ENCODE data around the gene TRAPPC4. TPM values are rescaled to one million over a fixed set of nuclear protein-coding genes. Genes with fewer than 3 reads are reported as not detected.
"Not testable (repeated sequence)": the region's sequence is repeated elsewhere in the genome, so short reads cannot be mapped to it uniquely, and the experiment has no call there.

The TRAPPC4 gene
- polyA plus RNA-seq (2013, experiment 1 of 4) = 77.4 TPM
- 91.1 TPM for polyA plus RNA-seq (2013, experiment 2 of 4)
- polyA plus RNA-seq (2013, experiment 3 of 4) = 69.2 TPM
- polyA plus RNA-seq (2013, experiment 4 of 4) = 75.3 TPM

GRCh38 chr11:119018074-119018938, at the start of gene TRAPPC4, which contains the start of gene RPS25:
TSS of gene TRAPPC4 (plus strand) at chr11:119018766. CDS start at chr11:119018796, 30 bp downstream.
TSS of gene RPS25 (minus strand) at chr11:119018343. CDS start at chr11:119018284, 59 bp downstream.
- WGBS, 2 experiments = 0% methylated on average over 63 of the region's 63 CpGs
- peaks cover 5% of the 10 kb centered on the region for H3K4me1 ChIP-seq (ENCODE audit: control insufficient read depth, insufficient read depth, low read length)
- H3K9me3 ChIP-seq (ENCODE audit: control insufficient read depth, low read length) = no peaks in the 10 kb centered on the region
- no peaks in the 10 kb centered on the region for H3K27me3 ChIP-seq (ENCODE audit: control insufficient read depth, insufficient read depth, low read length, poor library complexity, severe bottlenecking)
- H3K27ac ChIP-seq (ENCODE audit: insufficient read depth, low read depth, low read length, poor library complexity, severe bottlenecking) = peak within 1 kb of the TSS; percentile 86
- H3K4me3 ChIP-seq (ENCODE audit: insufficient read depth, low read depth, low read length) = peak within 1 kb of the TSS; percentile 92
- H3K36me3 ChIP-seq (ENCODE audit: control insufficient read depth, insufficient read depth, low read length) = peaks cover 35% of the 10 kb centered on the region

GRCh38 chr11:118969508-118969907, 49.1 kb upstream of the TRAPPC4 start:
- H3K36me3 ChIP-seq (ENCODE audit: control insufficient read depth, insufficient read depth, low read length); H3K4me1 ChIP-seq (ENCODE audit: control insufficient read depth, insufficient read depth, low read length); H3K4me3 ChIP-seq (ENCODE audit: insufficient read depth, low read depth, low read length); H3K27ac ChIP-seq (ENCODE audit: insufficient read depth, low read depth, low read length, poor library complexity, severe bottlenecking); H3K27me3 ChIP-seq (ENCODE audit: control insufficient read depth, insufficient read depth, low read length, poor library complexity, severe bottlenecking); H3K9me3 ChIP-seq (ENCODE audit: control insufficient read depth, low read length): not testable (repeated sequence)
- 88 to 94% methylated on average over 2 of the region's 2 CpGs for WGBS, 2 experiments

- WGBS, 2 experiments = 93 to 96% methylated on average over 33 of the region's 33 CpGs
- Histone ChIP-seq H3K36me3 (ENCODE audit: control insufficient read depth, insufficient read depth, low read length) (no peaks in the 10 kb centered on the region), H3K4me3 (ENCODE audit: insufficient read depth, low read depth, low read length) (no peak within 1 kb of the TSS)
Measured at GRCh38 chr11:118971646-118972045, 46.9 kb upstream of the TRAPPC4 start, which contains the start of gene FOXR1. TSS of gene FOXR1 (plus strand) at chr11:118971761. CDS start at chr11:118971932, 171 bp downstream.

GRCh38 chr11:118973985-118974384, 44.6 kb upstream of the TRAPPC4 start:
- Histone ChIP-seq H3K27ac (ENCODE audit: insufficient read depth, low read depth, low read length, poor library complexity, severe bottlenecking) (no peak overlapping the region), H3K4me3 (ENCODE audit: insufficient read depth, low read depth, low read length) (no peak overlapping the region), H3K9me3 (ENCODE audit: control insufficient read depth, low read length) (no peaks in the 10 kb centered on the region), H3K4me1 (ENCODE audit: control insufficient read depth, insufficient read depth, low read length) (peaks cover 4% of the 10 kb centered on the region), H3K27me3 (ENCODE audit: control insufficient read depth, insufficient read depth, low read length, poor library complexity, severe bottlenecking) (no peaks in the 10 kb centered on the region), H3K36me3 (ENCODE audit: control insufficient read depth, insufficient read depth, low read length) (no peaks in the 10 kb centered on the region)
- 87 to 96% methylated on average over 2 of the region's 2 CpGs for WGBS, 2 experiments

More at GRCh38 chr11:118971646-118972045, 46.9 kb upstream of the TRAPPC4 start, which contains the start of gene FOXR1:
- no peaks in the 10 kb centered on the region for H3K27me3 ChIP-seq (ENCODE audit: control insufficient read depth, insufficient read depth, low read length, poor library complexity, severe bottlenecking)
- H3K27ac ChIP-seq (ENCODE audit: insufficient read depth, low read depth, low read length, poor library complexity, severe bottlenecking) = no peak within 1 kb of the TSS
- no peaks in the 10 kb centered on the region for H3K9me3 ChIP-seq (ENCODE audit: control insufficient read depth, low read length)
- no peaks in the 10 kb centered on the region for H3K4me1 ChIP-seq (ENCODE audit: control insufficient read depth, insufficient read depth, low read length)

- no peaks in the 10 kb centered on the region for H3K36me3 ChIP-seq (ENCODE audit: control insufficient read depth, insufficient read depth, low read length)
- H3K4me1 ChIP-seq (ENCODE audit: control insufficient read depth, insufficient read depth, low read length) = peaks cover 13% of the 10 kb centered on the region
- H3K9me3 ChIP-seq (ENCODE audit: control insufficient read depth, low read length) = no peaks in the 10 kb centered on the region
- no peaks in the 10 kb centered on the region for H3K27me3 ChIP-seq (ENCODE audit: control insufficient read depth, insufficient read depth, low read length, poor library complexity, severe bottlenecking)
- no peak overlapping the region for H3K27ac ChIP-seq (ENCODE audit: insufficient read depth, low read depth, low read length, poor library complexity, severe bottlenecking)
- H3K4me3 ChIP-seq (ENCODE audit: insufficient read depth, low read depth, low read length) = no peak overlapping the region
- 93% methylated on average over 15 of the region's 15 CpGs for WGBS, 2 experiments
Measured at GRCh38 chr11:118975771-118976709, 42.5 kb upstream of the TRAPPC4 start.

GRCh38 chr11:118979434-118979833, 39.1 kb upstream of the TRAPPC4 start:
- Histone ChIP-seq H3K27me3 (ENCODE audit: control insufficient read depth, insufficient read depth, low read length, poor library complexity, severe bottlenecking) (no peaks in the 10 kb centered on the region), H3K36me3 (ENCODE audit: control insufficient read depth, insufficient read depth, low read length) (no peaks in the 10 kb centered on the region), H3K4me1 (ENCODE audit: control insufficient read depth, insufficient read depth, low read length) (peaks cover 13% of the 10 kb centered on the region), H3K4me3 (ENCODE audit: insufficient read depth, low read depth, low read length) (peak overlapping the region; percentile 4), H3K27ac (ENCODE audit: insufficient read depth, low read depth, low read length, poor library complexity, severe bottlenecking) (no peak overlapping the region), H3K9me3 (ENCODE audit: control insufficient read depth, low read length) (no peaks in the 10 kb centered on the region)
- 22 to 29% methylated on average over 9 of the region's 9 CpGs for WGBS, 2 experiments

- H3K4me1 ChIP-seq (ENCODE audit: control insufficient read depth, insufficient read depth, low read length) = peaks cover 13% of the 10 kb centered on the region
- H3K4me3 ChIP-seq (ENCODE audit: insufficient read depth, low read depth, low read length) = no peak overlapping the region
- 68 to 70% methylated on average over 21 of the region's 21 CpGs for WGBS, 2 experiments
Measured at GRCh38 chr11:118980191-118980881, 38.2 kb upstream of the TRAPPC4 start.

GRCh38 chr11:118984337-118984736, 34.2 kb upstream of the TRAPPC4 start:
- H3K4me1 ChIP-seq (ENCODE audit: control insufficient read depth, insufficient read depth, low read length); H3K27ac ChIP-seq (ENCODE audit: insufficient read depth, low read depth, low read length, poor library complexity, severe bottlenecking); H3K36me3 ChIP-seq (ENCODE audit: control insufficient read depth, insufficient read depth, low read length); H3K27me3 ChIP-seq (ENCODE audit: control insufficient read depth, insufficient read depth, low read length, poor library complexity, severe bottlenecking); H3K4me3 ChIP-seq (ENCODE audit: insufficient read depth, low read depth, low read length); H3K9me3 ChIP-seq (ENCODE audit: control insufficient read depth, low read length): not testable (repeated sequence)
- WGBS, 2 experiments = 88% methylated on average over 8 of the region's 8 CpGs

More at GRCh38 chr11:118980191-118980881, 38.2 kb upstream of the TRAPPC4 start:
- no peaks in the 10 kb centered on the region for H3K36me3 ChIP-seq (ENCODE audit: control insufficient read depth, insufficient read depth, low read length)
- no peaks in the 10 kb centered on the region for H3K9me3 ChIP-seq (ENCODE audit: control insufficient read depth, low read length)
- no peaks in the 10 kb centered on the region for H3K27me3 ChIP-seq (ENCODE audit: control insufficient read depth, insufficient read depth, low read length, poor library complexity, severe bottlenecking)
- no peak overlapping the region for H3K27ac ChIP-seq (ENCODE audit: insufficient read depth, low read depth, low read length, poor library complexity, severe bottlenecking)

- Histone ChIP-seq H3K4me1 (ENCODE audit: control insufficient read depth, insufficient read depth, low read length) (peaks cover under 1% of the 10 kb centered on the region), H3K27me3 (ENCODE audit: control insufficient read depth, insufficient read depth, low read length, poor library complexity, severe bottlenecking) (no peaks in the 10 kb centered on the region), H3K36me3 (ENCODE audit: control insufficient read depth, insufficient read depth, low read length) (no peaks in the 10 kb centered on the region), H3K27ac (ENCODE audit: insufficient read depth, low read depth, low read length, poor library complexity, severe bottlenecking) (no peak overlapping the region), H3K4me3 (ENCODE audit: insufficient read depth, low read depth, low read length) (no peak overlapping the region), H3K9me3 (ENCODE audit: control insufficient read depth, low read length) (no peaks in the 10 kb centered on the region)
- 89 to 91% methylated on average over 2 of the region's 2 CpGs for WGBS, 2 experiments
Measured at GRCh38 chr11:118984825-118985224, 33.7 kb upstream of the TRAPPC4 start.
